Measurements from ENCODE around the gene FOLR2. TPM values are rescaled to one million over a fixed set of nuclear protein-coding genes. Genes with fewer than 3 reads are reported as not detected.

FOLR2 gene
- total RNA-seq, 3 donors from 2014 or later (not counting 1 experiment from before 2014, with no cell fraction given) = not detected

DNA sequence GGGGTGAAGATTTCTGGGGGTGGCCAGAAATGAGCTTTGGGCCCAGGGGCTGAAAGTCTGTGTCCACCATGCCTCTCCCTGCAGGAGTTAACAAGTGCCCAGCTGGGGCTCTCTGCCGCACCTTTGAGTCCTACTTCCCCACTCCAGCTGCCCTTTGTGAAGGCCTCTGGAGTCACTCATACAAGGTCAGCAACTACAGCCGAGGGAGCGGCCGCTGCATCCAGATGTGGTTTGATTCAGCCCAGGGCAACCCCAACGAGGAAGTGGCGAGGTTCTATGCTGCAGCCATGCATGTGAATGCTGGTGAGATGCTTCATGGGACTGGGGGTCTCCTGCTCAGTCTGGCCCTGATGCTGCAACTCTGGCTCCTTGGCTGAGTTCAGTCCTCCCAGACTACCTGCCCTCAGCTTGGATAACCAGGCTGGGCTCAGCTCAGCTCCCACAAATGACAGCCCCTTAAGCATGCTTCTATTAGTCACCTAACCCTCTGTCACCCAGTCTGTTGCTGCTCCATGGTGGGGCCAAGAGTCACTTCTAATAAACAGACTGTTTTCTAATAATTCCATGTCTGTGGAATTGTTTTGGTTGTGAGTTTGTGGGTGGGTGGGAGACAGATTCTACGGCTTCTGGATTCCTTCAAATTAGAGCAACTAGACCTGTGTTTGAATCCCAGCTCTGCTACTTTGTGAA is 4.9 kb downstream of the FOLR2 start:
- Mint-ChIP-seq H3K9me3 (no peaks in the 10 kb centered on the region), H3K4me3 (no peak overlapping the region), H3K27me3 (ENCODE audit: low read depth in 2 of 2) (peaks cover 2 to 5% of the 10 kb centered on the region in 2 donors), H3K4me1 (peaks cover 26 to 53% of the 10 kb centered on the region in 2 donors), H3K27ac (peak overlapping the region in 1 of 2 donors; percentile 44), H3K36me3 (no peaks in the 10 kb centered on the region)
- no peak for ATAC-seq
- intact Hi-C loops (cut with micrococcal nuclease) = loop anchor here (5.0 kb wide), 1 partner anchor 591 kb away; the partner anchor contains the start of gene ATG16L2
- WGBS (ENCODE audit: insufficient coverage) = 29% methylated on average over 7 of the region's 7 CpGs
- DNase-seq = no peak
- no peak overlapping the region for H3K4me3 ChIP-seq (ENCODE audit: low read length)
- no peak overlapping the region for H3K27ac ChIP-seq (ENCODE audit: low read length)
- no peaks in the 10 kb centered on the region for H3K36me3 ChIP-seq (ENCODE audit: control insufficient read depth, insufficient read depth, low read length)
- H3K27me3 ChIP-seq (ENCODE audit: control insufficient read depth, insufficient read depth, low read length) = no peaks in the 10 kb centered on the region
- H3K9me3 ChIP-seq (ENCODE audit: control insufficient read depth, insufficient read depth, low read length) = no peaks in the 10 kb centered on the region
- TF ChIP-seq, protein P1, sequence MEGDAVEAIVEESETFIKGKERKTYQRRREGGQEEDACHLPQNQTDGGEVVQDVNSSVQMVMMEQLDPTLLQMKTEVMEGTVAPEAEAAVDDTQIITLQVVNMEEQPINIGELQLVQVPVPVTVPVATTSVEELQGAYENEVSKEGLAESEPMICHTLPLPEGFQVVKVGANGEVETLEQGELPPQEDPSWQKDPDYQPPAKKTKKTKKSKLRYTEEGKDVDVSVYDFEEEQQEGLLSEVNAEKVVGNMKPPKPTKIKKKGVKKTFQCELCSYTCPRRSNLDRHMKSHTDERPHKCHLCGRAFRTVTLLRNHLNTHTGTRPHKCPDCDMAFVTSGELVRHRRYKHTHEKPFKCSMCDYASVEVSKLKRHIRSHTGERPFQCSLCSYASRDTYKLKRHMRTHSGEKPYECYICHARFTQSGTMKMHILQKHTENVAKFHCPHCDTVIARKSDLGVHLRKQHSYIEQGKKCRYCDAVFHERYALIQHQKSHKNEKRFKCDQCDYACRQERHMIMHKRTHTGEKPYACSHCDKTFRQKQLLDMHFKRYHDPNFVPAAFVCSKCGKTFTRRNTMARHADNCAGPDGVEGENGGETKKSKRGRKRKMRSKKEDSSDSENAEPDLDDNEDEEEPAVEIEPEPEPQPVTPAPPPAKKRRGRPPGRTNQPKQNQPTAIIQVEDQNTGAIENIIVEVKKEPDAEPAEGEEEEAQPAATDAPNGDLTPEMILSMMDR (IDR thresholded peaks at IDR 0.05) = no peak
- peaks cover 60% of the 10 kb centered on the region for H3K4me1 ChIP-seq (ENCODE audit: control insufficient read depth, insufficient read depth, low read length)

DNA sequence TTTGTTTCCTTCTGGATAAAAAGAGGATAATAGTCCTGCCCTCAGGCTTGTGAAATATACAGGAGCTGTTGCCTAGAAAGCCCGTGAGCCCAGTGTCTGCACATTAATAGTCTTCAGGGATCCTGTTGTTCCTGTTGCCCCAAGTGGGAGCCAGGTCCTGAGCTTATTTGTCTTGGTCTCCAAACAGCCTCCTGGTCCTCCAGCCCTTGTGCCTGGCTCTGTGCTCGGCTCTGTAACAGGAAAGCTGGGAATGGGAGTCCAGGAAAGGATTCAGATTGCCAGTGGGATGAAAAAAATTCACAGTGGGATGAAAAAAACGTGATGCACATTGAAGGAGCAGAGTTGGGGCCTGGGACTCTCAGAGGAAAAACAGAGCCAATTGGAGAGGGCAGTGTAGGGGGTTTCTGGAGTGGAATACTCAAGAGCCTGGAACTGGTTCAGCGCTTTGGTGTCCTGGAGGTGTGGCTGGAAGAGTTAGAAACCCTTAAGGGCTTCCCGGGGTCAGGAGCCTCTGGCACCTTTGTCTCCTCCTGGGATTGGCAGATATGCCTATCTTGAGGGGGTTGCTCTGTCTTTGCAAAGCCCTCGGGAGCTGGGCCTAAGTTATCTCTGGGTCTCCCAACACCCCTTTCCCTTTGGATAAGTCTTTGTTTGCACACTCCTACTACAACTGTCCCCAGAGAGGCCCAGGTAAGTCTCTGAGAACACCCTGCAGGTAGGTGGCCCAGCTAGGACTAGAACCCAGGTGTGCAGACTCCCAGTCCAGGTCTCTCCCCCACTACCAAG is 5.7 kb downstream of the FOLR2 start:
- Histone ChIP-seq H3K4me1 (ENCODE audit: control insufficient read depth, insufficient read depth, low read length) (peaks cover 61% of the 10 kb centered on the region), H3K4me3 (ENCODE audit: low read length) (peak overlapping the region; percentile 92), H3K27ac (ENCODE audit: low read length) (peak overlapping the region; percentile 76), H3K9me3 (ENCODE audit: control insufficient read depth, insufficient read depth, low read length) (no peaks in the 10 kb centered on the region), H3K27me3 (ENCODE audit: control insufficient read depth, insufficient read depth, low read length) (no peaks in the 10 kb centered on the region), H3K36me3 (ENCODE audit: control insufficient read depth, insufficient read depth, low read length) (no peaks in the 10 kb centered on the region)
- H3K36me3 Mint-ChIP-seq = no peaks in the 10 kb centered on the region
- no peak for ATAC-seq
- no peaks in the 10 kb centered on the region for H3K9me3 Mint-ChIP-seq
- TF ChIP-seq, protein P1 (IDR thresholded peaks at IDR 0.05) = no peak
- peak overlapping the region; percentile 88 for H3K4me3 Mint-ChIP-seq
- H3K4me1 Mint-ChIP-seq = peaks cover 26 to 55% of the 10 kb centered on the region in 2 donors
- WGBS (ENCODE audit: insufficient coverage) = 90% methylated on average over 6 of the region's 6 CpGs
- intact Hi-C loops (cut with micrococcal nuclease) = loop anchor here (5.0 kb wide), 1 partner anchor 590 kb away; the partner anchor contains the start of gene ATG16L2
- H3K27ac Mint-ChIP-seq = peak overlapping the region; percentile 85 to 95
- no peak for DNase-seq
- H3K27me3 Mint-ChIP-seq (ENCODE audit: low read depth in 2 of 2) = no peaks in the 10 kb centered on the region

DNA sequence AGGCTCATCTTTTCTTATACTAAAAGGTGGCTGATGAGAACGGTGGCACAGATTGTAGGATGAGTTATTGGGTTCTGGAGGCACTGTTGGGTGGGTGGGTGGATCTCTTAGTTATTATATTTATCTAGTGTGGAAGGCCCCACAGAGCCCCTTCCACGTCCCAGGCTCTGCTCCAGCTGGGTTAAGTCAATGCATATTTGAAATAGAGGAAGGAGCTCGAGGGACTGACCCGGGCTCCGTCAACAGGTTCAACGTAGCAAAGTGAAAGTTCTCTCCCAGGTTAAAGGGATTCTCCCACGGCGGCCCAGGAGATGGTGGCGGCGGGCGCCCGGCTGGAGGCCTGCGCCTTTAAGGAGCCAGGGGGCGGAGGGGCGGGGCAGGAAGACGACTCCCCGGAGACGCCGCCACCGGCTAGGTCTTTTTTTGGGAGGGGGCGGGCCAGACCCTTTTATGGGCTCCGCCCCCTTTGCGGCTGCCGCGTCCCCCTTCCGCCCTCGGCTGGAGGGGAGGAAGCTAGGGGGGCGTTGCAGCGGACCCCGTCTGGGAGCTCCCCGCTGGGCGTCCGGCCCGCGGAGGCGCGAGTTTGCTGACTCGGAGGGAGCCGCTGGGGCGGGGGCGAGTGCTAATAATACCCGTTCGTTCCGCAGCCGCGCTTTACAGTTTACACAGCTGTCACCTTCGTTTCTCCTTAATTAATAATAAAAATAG is 6.5 kb downstream of the FOLR2 start:
- TF ChIP-seq, protein P1 (IDR thresholded peaks at IDR 0.05) = no peak
- DNase-seq (peak; percentile 84 to 95), ATAC-seq (peak; percentile 68 to 87 (median 76))
- H3K9me3 ChIP-seq (ENCODE audit: control insufficient read depth, insufficient read depth, low read length) = no peaks in the 10 kb centered on the region
- peaks cover 20 to 54% of the 10 kb centered on the region in 2 donors for H3K4me1 Mint-ChIP-seq
- peak overlapping the region; percentile 76 for H3K27ac ChIP-seq (ENCODE audit: low read length)
- peaks cover 54% of the 10 kb centered on the region for H3K4me1 ChIP-seq (ENCODE audit: control insufficient read depth, insufficient read depth, low read length)
- WGBS (ENCODE audit: insufficient coverage) = under 1% methylated on average over 46 of the region's 47 CpGs
- H3K36me3 ChIP-seq (ENCODE audit: control insufficient read depth, insufficient read depth, low read length) = no peaks in the 10 kb centered on the region
- H3K36me3 Mint-ChIP-seq = no peaks in the 10 kb centered on the region
- H3K9me3 Mint-ChIP-seq = no peaks in the 10 kb centered on the region
- H3K4me3 Mint-ChIP-seq = peak overlapping the region; percentile 88
- H3K27me3 ChIP-seq (ENCODE audit: control insufficient read depth, insufficient read depth, low read length) = no peaks in the 10 kb centered on the region
- no peaks in the 10 kb centered on the region for H3K27me3 Mint-ChIP-seq (ENCODE audit: low read depth in 2 of 2)
- peak overlapping the region; percentile 85 to 95 for H3K27ac Mint-ChIP-seq
- H3K4me3 ChIP-seq (ENCODE audit: low read length) = peak overlapping the region; percentile 92
- intact Hi-C loops (cut with micrococcal nuclease) = loop anchor here (5.0 kb wide), 1 partner anchor 589 kb away; the partner anchor contains the start of gene ATG16L2
